NB4 (cell line): ENCODE measurements around the gene CRTAP.

Source experiments
- MYC ChIP-seq: IDR thresholded peaks from 2 replicates; pipeline ENCODE4 v1.6.1; 2011; ENCODE audit warnings: low read depth, low read length
- POLR2A ChIP-seq: IDR thresholded peaks from 2 replicates; pipeline ENCODE4 v1.6.1; 2011; ENCODE audit warnings: mild to moderate bottlenecking; ENCODE audit not compliant: insufficient read length; ENCODE audit errors: extremely low read depth
- TF ChIP-seq, protein P1 (sequence below): IDR thresholded peaks from one replicate; pipeline ENCODE4 v1.5.1; 2012; ENCODE audit warnings: low read depth, low read length
- TF ChIP-seq, protein P2 (sequence below): IDR thresholded peaks from 2 replicates; pipeline ENCODE4 v1.6.1; 2011; ENCODE audit warnings: low read depth, low read length

- TF ChIP-seq POLR2A (no peak), MYC (no peak)
- TF ChIP-seq, protein P1, sequence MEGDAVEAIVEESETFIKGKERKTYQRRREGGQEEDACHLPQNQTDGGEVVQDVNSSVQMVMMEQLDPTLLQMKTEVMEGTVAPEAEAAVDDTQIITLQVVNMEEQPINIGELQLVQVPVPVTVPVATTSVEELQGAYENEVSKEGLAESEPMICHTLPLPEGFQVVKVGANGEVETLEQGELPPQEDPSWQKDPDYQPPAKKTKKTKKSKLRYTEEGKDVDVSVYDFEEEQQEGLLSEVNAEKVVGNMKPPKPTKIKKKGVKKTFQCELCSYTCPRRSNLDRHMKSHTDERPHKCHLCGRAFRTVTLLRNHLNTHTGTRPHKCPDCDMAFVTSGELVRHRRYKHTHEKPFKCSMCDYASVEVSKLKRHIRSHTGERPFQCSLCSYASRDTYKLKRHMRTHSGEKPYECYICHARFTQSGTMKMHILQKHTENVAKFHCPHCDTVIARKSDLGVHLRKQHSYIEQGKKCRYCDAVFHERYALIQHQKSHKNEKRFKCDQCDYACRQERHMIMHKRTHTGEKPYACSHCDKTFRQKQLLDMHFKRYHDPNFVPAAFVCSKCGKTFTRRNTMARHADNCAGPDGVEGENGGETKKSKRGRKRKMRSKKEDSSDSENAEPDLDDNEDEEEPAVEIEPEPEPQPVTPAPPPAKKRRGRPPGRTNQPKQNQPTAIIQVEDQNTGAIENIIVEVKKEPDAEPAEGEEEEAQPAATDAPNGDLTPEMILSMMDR, result no peak
- TF ChIP-seq, protein P2, sequence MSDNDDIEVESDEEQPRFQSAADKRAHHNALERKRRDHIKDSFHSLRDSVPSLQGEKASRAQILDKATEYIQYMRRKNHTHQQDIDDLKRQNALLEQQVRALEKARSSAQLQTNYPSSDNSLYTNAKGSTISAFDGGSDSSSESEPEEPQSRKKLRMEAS, result no peak
Measured at GRCh38 chr3:33145221-33145900, 31.5 kb downstream of the CRTAP start.
